CD4-positive, alpha-beta T cell treated with Interleukin-4 for 1 hour (primary cell): ENCODE measurements around the gene CREM.

Experiments
- DNase-seq, 2 donors: peaks; one replicate each; pipeline ENCODE4 v3.0.0-alpha.2; 2020 to 2022

CREM gene

DNA sequence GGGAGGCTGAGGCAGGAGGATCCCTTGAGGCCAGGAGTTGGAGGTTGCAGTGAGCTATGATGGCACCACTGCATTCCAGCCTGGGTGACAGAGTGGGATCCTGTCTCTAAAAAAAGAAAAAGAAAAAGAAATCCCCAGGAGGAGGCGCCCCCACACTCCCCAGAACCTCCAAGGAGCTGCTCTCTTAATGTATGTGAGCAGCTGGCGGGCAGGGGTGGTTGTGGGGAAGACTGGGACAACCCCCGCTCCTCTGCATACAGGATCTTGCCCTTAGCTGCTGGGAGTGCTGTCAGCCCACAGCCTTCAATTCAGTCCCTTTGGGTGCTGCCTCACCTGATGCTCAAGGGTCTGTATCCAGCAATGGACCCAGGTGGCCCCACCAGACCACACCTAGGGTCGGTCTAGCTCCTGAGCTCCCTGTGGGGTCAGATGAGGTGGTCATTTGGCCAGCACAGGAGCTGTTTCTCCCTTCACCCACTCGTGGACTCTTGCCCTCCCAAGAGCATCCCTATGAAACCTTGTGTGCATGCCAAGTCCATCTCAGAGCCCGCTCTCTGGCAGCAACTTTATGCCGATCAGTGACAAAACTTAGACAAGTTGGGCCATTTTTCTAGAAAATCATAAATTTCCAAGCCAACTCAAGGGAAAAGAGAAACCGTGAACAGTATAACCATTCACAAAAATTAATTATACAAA, 97.5 kb downstream of the CREM start:
- no peak for DNase-seq

DNA sequence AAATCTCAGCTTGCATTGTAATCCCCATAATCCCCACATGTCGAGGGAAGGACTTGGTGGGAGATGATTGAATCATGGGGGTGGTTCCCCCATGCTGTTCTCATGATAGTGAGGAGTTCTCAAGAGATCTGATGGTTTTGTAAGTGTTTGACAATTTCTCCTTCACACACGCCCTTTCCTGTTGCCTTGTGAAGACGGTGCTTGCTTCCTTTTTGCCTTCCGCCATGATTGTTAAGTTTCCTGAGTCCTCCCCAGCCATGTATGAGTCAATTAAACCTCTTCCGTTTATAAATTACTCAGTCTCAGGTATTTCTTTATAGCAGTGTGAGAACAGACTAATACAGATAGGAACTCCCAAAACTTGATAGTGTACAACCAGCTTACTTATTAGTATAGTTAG, 98.6 kb downstream of the CREM start:
- DNase-seq = peak; percentile 17 to 59

DNA sequence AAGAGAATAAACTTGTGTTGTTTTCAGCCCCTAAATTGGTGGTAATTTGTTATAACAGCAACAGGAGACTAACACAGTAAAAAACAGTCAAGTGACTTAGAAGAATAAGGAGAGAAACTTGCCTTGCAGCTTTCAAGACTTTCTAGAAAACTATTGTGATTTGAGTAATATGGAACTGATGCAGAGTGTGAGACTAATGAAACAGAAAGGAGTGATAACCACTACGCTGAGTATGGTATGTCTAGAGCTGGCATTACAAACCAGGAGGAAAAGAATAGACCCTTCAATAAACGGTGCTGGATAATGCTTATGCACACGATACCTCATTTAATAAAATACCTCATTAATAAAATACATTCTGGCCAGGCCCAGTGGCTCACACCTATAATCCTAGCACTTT, 99.9 kb downstream of the CREM start:
- DNase-seq = no peak

DNA sequence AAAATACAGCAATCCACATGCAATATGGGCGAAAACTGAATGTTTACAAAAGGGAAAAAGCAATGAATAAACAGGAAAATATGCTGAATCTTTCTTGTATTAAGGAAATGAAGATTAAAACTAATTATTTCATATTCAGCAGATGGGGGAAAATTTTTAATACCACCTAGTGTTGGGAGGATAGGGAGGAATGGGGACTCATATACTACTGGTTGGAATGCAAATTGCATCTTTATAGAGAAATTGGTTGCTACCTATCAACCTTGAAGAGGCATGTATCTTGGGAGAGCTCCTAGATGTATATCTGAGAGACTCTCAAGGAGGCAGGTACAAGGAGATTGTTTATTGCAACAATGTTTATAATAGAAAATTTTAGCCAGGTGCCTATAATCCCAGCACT, 101.4 kb downstream of the CREM start:
- DNase-seq = no peak

DNA sequence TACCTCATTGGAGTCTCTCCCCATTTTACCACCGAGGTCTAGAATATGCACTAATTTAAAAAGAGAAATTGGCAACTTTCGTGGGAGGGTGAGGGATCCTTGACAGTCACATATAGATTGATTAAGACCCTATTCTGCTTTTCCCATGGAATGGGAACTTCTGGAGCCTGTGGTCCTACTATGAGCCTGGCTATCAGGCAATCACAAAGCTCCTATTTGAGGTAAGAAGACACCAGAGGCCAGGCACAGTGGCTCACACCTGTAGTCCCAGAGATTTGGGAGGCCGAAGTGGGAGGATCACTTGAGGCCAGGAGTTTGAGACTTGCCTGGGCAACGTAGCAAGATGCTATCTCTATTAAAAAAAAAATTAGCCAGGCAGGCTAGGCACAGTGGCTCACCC, 105.0 kb downstream of the CREM start:
- DNase-seq = no peak

DNA sequence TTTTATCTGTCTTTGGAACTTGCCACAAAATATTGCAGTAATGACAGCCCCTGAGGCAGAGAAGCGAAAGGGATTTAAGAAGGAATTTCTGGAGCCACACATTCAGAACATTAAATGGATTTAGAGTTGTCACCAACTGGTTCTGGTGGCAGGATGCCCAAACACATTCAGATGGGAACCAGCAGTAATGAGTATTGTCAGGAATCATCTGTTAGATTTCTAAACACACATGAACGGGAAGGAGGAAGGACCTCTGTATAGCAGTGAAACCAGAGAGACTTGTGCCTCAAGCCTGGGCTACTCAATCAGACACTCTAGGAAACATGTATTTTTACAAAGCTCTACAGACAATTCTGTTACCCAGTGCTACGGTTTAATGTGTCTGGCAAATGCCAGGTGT, 105.9 kb downstream of the CREM start:
- no peak for DNase-seq

DNA sequence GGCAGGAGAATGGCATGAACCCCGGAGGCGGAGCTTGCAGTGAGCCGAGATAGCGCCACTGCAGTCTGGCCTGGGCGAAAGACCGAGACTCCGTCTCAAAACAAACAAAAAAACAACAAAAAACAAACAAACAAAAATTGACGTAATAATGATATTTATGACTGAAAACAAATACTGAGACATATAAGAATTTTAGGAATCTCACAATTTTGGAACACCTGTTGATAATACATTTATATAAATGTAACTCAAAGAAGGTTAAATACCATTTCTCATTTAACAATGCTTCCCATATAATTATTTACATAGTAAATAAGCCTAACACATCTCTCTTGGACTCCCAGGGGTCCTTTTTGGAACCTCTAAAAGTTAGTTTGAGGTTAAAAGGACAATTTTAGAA, 107.4 kb downstream of the CREM start:
- no peak for DNase-seq

DNA sequence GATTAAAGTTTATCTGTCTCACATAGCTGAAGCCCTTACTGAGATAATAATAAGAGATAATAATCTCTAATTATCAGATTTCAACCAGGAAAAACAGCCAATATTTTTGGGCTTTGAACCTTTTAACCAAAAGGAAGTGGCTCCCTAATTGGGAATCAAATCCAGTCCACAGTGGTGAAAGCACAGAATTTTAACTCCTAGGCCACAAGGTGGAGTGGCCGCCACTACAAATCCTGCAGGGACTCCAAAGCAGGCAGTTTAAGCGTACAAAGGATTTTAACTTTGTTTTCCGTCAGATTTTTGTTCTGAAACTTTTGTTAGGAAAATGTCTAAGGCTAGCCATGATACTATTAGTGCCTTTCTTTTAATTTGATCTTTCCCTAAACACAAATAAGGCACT, 110.1 kb downstream of the CREM start:
- no peak for DNase-seq

DNA sequence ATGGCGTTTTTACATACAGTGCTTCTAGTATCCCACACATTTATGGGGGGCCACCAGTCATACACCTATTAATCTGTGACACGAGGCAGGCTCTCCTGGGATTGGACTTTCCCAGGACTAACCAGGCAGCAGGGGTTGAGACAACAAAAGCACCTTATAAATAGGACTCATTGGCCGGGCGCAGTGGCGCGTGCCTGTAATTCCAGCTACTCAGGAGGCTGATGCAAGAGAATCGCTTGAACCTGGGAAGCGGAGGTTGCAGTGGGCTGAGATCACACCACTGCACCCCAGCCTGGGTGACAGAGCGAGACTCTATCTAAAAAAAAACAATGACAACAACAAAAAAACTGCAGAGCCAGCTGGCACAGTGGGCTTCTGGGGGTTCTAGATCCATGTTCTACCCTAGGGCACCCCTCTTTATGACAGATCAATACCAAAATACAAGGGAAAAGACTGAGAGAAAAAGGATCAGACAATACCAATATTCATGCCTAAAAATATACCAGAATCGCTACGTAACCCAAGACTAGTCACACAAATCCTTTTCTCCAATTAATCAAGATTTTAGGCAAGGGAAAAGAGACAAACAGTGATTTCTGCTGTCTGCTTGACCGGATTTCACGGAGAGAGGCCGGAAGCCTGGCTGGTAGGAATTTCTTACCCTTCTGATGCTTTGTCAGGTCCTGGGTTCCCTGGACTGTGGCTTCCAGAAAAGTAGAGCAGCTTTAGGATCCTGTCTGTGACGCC, 111.3 kb downstream of the CREM start:
- DNase-seq = no peak

DNA sequence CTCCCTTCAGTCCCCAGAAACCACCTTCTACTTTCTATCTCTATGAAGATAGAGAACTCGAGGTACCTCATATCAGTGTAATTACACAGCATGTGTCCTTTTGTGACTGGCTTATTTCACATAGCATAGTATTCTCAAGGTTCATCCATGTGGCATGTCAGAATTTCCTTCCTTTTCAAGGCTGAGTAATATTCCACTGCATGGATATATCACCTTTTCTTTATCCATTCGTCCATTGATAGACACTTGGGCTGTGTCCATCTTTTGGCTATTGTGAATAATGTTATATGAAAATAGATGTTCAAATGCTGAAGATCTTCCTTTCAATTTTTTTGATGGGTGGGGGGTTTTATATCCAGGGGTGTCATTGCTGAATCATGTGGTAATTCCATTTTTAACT, 117.9 kb downstream of the CREM start:
- no peak for DNase-seq

DNA sequence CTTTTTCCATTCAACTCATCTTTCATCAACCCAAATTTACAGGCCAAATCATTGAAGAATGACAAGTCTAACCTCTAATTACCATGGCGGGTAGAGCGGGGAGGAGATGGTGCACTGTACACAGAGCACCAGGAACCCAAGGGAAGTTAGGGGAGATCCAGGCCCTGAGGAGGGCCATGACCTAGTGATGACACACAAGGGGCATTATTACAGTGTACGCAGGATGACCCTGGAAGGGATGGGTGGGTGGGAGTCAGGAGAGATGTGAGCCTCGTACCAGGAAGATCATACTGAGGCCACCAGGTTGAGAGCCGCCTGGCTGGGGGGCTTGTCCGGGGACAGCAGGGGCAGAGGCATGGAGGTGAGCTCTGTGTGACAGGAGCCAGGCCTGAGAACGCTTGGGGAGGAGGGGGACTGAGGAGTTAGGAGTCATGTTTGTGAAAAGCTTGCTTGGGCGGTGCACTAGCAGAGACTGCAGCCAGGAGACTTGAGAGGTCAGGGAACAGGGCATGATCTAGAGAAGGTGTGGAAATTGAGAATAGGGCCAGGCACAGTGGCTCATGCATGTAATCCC, 120.2 kb downstream of the CREM start:
- no peak for DNase-seq

DNA sequence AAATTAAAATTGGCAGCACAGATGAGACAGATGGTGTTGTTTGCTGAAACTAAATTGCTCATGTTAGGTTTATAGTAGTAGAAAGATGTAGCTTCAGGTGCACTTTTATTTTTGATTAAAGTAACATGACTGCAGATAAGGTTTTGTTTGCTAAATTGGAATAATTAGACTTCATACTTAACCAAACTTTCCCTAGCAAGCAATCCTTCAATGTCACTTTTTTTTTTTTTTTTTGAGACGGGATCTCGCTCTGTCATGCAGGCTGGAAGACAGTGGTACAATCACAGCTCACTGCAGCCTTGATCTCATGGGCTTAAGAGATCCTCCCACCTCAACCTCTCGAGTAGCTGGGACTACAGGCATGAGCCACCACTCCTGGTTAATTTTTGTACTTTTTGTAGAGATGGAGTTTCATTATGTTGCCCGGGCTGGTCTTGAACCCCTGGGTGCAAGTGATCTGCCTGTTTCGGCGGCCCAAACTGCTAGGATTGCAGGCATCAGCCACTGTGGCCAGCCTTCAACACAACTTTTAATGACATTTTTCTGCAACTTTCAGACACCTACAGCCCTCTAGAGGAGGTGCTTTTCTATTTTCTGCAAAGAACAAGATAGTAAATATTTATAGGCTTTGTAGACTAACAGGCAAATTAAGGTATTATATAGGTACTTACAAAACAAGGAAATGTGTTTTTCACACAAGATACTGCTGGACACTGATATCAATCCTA, 124.9 kb downstream of the CREM start:
- DNase-seq = no peak

DNA sequence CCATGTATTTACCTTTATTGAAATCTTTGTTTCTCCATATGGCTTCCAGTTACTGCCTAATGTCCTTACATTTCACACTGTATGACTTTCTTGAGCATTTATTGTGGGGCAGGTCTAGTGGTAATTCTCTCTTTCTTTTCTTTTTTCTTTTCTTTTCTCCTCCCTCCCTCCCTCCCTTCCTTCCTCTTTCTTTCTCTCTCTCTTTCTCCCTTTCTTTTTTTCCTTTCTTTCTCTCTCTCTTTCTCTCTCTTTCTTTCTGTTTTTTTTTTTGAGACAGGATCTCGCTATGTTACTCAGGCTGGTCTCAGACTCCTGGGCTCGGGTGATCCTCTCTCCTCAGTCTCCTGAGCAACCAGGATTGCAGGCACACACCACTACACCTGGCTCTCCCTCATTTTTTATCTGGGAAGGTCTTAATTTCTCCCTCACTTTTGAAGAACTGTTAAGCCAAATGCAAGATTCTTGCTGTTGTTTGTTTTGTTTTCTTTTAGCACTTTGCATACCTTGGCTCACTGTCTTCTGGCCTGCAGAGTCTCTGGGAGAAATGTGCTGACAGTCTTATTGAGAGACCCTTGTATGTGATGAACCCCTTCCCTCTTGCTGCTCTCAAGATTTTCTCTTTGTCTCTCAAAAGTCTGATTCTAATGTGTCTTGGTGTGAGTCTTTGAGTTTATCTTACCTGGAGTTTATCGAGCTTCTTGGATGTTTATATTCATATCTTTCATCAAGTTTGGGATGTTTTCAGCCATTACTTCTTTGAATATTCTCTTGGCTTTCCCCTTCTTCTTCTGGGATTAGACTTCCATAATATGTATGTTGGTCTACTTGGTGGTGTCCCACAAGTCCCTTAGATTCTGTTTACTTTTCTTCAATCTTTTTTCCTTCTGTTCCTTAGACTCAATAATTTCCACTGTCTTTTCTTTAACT, 130.7 kb downstream of the CREM start:
- DNase-seq = no peak

DNA sequence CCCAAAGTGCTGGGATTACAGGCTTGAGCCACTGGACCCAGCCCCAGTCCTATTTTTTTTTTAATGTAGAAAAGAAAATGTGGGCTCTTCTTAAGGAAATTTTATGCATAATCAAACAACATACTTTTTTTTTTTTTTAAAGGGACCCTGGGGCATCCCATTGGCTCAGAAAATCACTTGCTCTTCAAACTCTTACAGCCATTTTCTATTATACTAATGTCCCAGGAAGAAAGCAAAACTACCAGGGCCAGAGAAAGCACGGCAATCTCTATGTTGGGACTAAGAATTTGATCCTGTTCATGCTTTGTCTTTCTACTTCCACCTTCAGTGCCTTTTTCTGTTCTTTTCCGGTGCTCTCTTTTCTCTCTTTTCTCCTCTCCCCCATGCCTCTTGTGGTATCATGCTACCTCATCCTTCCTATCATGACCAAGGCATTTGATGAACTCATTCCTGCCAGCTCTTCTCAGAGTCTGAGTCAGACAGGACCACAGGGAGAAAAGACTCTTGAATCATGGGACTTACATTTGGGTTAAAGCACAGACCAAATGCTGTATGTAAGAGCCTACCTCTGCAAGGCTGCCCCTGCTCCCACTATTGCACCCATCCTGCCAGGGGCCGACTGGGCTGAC, 133.2 kb downstream of the CREM start:
- no peak for DNase-seq

DNA sequence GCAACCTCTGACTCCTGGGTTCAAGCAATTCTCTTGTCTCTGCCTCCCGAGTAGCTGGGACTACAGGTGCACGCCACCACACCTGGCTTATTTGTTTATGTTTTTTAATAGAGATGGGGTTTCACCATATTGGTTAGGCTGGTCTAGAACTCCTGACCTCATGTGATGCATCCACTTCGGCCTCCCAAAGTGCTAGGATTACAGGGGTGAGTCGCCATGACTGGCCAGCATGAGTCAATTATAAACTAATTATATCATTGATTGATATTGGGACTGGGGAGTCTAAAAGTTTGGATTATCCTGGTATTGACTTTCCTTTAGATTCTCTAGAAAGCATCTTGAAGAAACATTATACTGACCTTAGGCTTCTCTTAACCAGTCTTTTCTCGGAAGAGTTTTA, 135.8 kb downstream of the CREM start:
- DNase-seq = no peak
